ENCODE results near the gene PC. TPM values are rescaled to one million over a fixed set of nuclear protein-coding genes. Genes with fewer than 3 reads are reported as not detected.
A peak's percentile ranks its signal among the peaks of the same experiment; 100 is the strongest.

The PC gene
- total and polyA plus RNA-seq, 9 of the 15 experiments (the other 6 are each of a cell fraction or from before 2014, with no cell fraction given), result 0.94 to 38.0 (median 8.7) TPM

- no peak for TF ChIP-seq POU5F1 (IDR thresholded peaks at IDR 0.05; ENCODE audit: borderline replicate concordance, low read depth, low read length, partially characterized antibody)
- TF ChIP-seq HDAC3 (IDR thresholded peaks at IDR 0.05; ENCODE audit: borderline replicate concordance, partially characterized antibody), result no peak
- TF ChIP-seq MAFF (IDR thresholded peaks at IDR 0.05; ENCODE audit: low read length), result no peak; the same call in 1 of the 2 replicates
- no peak for TF ChIP-seq NR4A1 (CRISPR knock-in tag; IDR thresholded peaks at IDR 0.05)
- TF ChIP-seq NR4A1 (tag; IDR thresholded peaks at IDR 0.05), result no peak
- TF ChIP-seq RFX1 (IDR thresholded peaks at IDR 0.05), result no peak
- no peak for TF ChIP-seq ZZZ3 (IDR thresholded peaks at IDR 0.05)
- TF ChIP-seq MGA (IDR thresholded peaks at IDR 0.05), result peak; percentile 34; the same call in 1 of the 2 replicates
- TF ChIP-seq PBX2 (CRISPR knock-in tag; IDR thresholded peaks at IDR 0.05; ENCODE audit: low read depth), result no peak
- peak; percentile 80 for TF ChIP-seq PBX2 (tag; conservative IDR thresholded peaks at IDR 0.05; ENCODE audit: low read depth)
- no peak for TF ChIP-seq PHB2 (IDR thresholded peaks at IDR 0.05; ENCODE audit: low read depth)
Observed at GRCh38 chr11:66934950-66935779, 23.0 kb downstream of the PC start (continued).
